ENCODE data around the gene ICAM3.

DNA sequence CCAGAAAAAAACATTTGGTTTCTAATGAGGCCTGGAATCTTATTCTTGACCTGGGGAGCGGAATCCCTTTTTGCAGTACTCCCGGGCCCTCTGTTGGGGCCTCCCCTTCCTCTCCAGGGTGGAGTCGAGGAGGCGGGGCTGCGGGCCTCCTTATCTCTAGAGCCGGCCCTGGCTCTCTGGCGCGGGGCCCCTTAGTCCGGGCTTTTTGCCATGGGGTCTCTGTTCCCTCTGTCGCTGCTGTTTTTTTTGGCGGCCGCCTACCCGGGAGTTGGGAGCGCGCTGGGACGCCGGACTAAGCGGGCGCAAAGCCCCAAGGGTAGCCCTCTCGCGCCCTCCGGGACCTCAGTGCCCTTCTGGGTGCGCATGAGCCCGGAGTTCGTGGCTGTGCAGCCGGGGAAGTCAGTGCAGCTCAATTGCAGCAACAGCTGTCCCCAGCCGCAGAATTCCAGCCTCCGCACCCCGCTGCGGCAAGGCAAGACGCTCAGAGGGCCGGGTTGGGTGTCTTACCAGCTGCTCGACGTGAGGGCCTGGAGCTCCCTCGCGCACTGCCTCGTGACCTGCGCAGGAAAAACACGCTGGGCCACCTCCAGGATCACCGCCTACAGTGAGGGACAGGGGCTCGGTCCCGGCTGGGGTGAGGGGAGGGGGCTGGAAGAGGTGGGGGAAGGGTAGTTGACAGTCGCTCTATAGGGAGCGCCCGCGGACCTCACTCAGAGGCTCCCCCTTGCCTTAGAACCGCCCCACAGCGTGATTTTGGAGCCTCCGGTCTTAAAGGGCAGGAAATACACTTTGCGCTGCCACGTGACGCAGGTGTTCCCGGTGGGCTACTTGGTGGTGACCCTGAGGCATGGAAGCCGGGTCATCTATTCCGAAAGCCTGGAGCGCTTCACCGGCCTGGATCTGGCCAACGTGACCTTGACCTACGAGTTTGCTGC, 52.4 kb downstream of the ICAM3 start, which contains the start of gene ICAM4:
- TF ChIP-seq ARNT (IDR thresholded peaks at IDR 0.05) = no peak
- TF ChIP-seq TARDBP (IDR thresholded peaks at IDR 0.05) = no peak
- no peak for TF ChIP-seq FOXA1 (IDR thresholded peaks at IDR 0.05)
- no peak for TF ChIP-seq L3MBTL2 (conservative IDR thresholded peaks at IDR 0.05)
- TF ChIP-seq FOXM1 (IDR thresholded peaks at IDR 0.05; ENCODE audit: borderline replicate concordance) = no peak

All from HEK293T (cell line).